Mesenchymal stem cell (in vitro differentiated cells and primary cell): Measurements from ENCODE around the gene PARD3.

Experiments
- DNase-seq: peaks from one replicate; pipeline ENCODE4 v3.0.0-alpha.2; 2013
- H2AFZ ChIP-seq: one replicate; pipeline ENCODE4 v1.6.1; 2013; ENCODE audit warnings: low read depth, mild to moderate bottlenecking, control low read depth, inconsistent platforms, low read length, moderate library complexity
- H2AK5ac ChIP-seq: 2 replicates; pipeline ENCODE4 v1.6.1; 2013; ENCODE audit warnings: low read length, moderate library complexity, mild to moderate bottlenecking, inconsistent platforms; ENCODE audit not compliant: severe bottlenecking
- H2BK120ac ChIP-seq: one replicate; pipeline ENCODE4 v1.6.1; 2013; ENCODE audit warnings: low read depth, mild to moderate bottlenecking, inconsistent platforms, low read length, moderate library complexity
- H2BK12ac ChIP-seq, 2 experiments: one replicate each; pipeline ENCODE4 v1.6.1; 2013; ENCODE audit warnings: inconsistent platforms in 2 of 2, low read length in 2 of 2, mild to moderate bottlenecking in 2 of 2, moderate library complexity in 2 of 2, control low read depth in 1 of 2
- H2BK15ac ChIP-seq: one replicate; pipeline ENCODE4 v1.6.1; 2013; ENCODE audit warnings: mild to moderate bottlenecking, low read depth, inconsistent platforms; ENCODE audit not compliant: poor library complexity, severe bottlenecking
- H2BK5ac ChIP-seq: 2 replicates; pipeline ENCODE4 v1.6.1; 2013; ENCODE audit warnings: low read depth, mild to moderate bottlenecking, low read length, control low read depth, inconsistent platforms; ENCODE audit not compliant: poor library complexity, severe bottlenecking
- H3K14ac ChIP-seq, 2 experiments: one replicate each; pipeline ENCODE4 v1.6.1; 2013; ENCODE audit warnings: inconsistent platforms in 2 of 2, low read length in 2 of 2, control low read depth in 1 of 2, mild to moderate bottlenecking in 1 of 2, moderate library complexity in 1 of 2
- H3K18ac ChIP-seq, 2 experiments: one replicate each; pipeline ENCODE4 v1.6.1; 2013; ENCODE audit warnings: inconsistent platforms in 2 of 2, low read length in 2 of 2, control low read depth in 1 of 2, low read depth in 1 of 2, mild to moderate bottlenecking in 1 of 2
- H3K23ac ChIP-seq, 2 experiments: one replicate each; pipeline ENCODE4 v1.6.1; 2013; ENCODE audit warnings: inconsistent platforms in 2 of 2, low read length in 2 of 2, mild to moderate bottlenecking in 2 of 2, moderate library complexity in 2 of 2, control low read depth in 1 of 2
- H3K27ac ChIP-seq: 2 replicates; pipeline ENCODE4 v1.5.1; 2013; ENCODE audit warnings: mild to moderate bottlenecking, moderate library complexity, low read length, control low read depth, inconsistent platforms; ENCODE audit not compliant: poor library complexity, severe bottlenecking
- H3K27me3 ChIP-seq, 2 experiments: 2 replicates each; pipeline versions ENCODE4 v1.6.1 to v1.7.0; 2013; ENCODE audit warnings: low read length in 2 of 2, mild to moderate bottlenecking in 2 of 2, moderate library complexity in 2 of 2, control low read depth in 1 of 2, inconsistent platforms in 1 of 2; ENCODE audit not compliant: control insufficient read depth in 1 of 2, insufficient read depth in 1 of 2
- H3K36me3 ChIP-seq, 2 experiments: 2 replicates each; pipeline versions ENCODE4 v1.6.1 to v1.7.0; 2013; ENCODE audit warnings: low read length in 2 of 2, control low read depth in 1 of 2, inconsistent platforms in 1 of 2, low read depth in 1 of 2, mild to moderate bottlenecking in 1 of 2; ENCODE audit not compliant: insufficient read depth in 2 of 2, control insufficient read depth in 1 of 2
- H3K4ac ChIP-seq, 2 experiments: one replicate each; pipeline ENCODE4 v1.6.1; 2013; ENCODE audit warnings: inconsistent platforms in 2 of 2, low read length in 2 of 2, mild to moderate bottlenecking in 2 of 2, moderate library complexity in 2 of 2, control low read depth in 1 of 2, low read depth in 1 of 2
- H3K4me1 ChIP-seq: 2 replicates; pipeline ENCODE4 v1.6.1; 2013; ENCODE audit warnings: low read depth, low read length, control low read depth; ENCODE audit not compliant: control insufficient read depth, insufficient read depth
- H3K4me2 ChIP-seq: 2 replicates; pipeline ENCODE4 v1.6.1; 2013; ENCODE audit warnings: low read length, mild to moderate bottlenecking, inconsistent platforms; ENCODE audit not compliant: poor library complexity, severe bottlenecking
- H3K4me3 ChIP-seq, 2 experiments: 2 replicates each; pipeline versions ENCODE4 v1.5.1 to v1.7.0; 2013; ENCODE audit warnings: low read length in 2 of 2, mild to moderate bottlenecking in 2 of 2, control low read depth in 1 of 2, low read depth in 1 of 2; ENCODE audit not compliant: insufficient read depth in 1 of 2
- H3K79me1 ChIP-seq: replicated peaks from 2 replicates; pipeline ENCODE4 v1.6.1; 2013; ENCODE audit warnings: mild to moderate bottlenecking, control low read depth, low read length, inconsistent platforms; ENCODE audit not compliant: poor library complexity, severe bottlenecking
- H3K9ac ChIP-seq: 2 replicates; pipeline ENCODE4 v1.7.0; 2013; ENCODE audit warnings: mild to moderate bottlenecking, low read length, moderate library complexity
- H3K9me3 ChIP-seq: 2 replicates; pipeline ENCODE4 v1.7.0; 2013; ENCODE audit warnings: mild to moderate bottlenecking, low read length; ENCODE audit not compliant: control insufficient read depth
- H4K8ac ChIP-seq: one replicate; pipeline ENCODE4 v1.6.1; 2013; ENCODE audit warnings: inconsistent platforms, mild to moderate bottlenecking, low read length, moderate library complexity
- H4K91ac ChIP-seq: one replicate; pipeline ENCODE4 v1.6.1; 2013; ENCODE audit warnings: mild to moderate bottlenecking, low read length, inconsistent platforms
- WGBS: methylation state at CpG from one replicate; pipeline ENCODE4 v1.1.7; 2013; ENCODE audit warnings: mixed read lengths; 5-methylcytosine and 5-hydroxymethylcytosine counted together

Gene PARD3

DNA sequence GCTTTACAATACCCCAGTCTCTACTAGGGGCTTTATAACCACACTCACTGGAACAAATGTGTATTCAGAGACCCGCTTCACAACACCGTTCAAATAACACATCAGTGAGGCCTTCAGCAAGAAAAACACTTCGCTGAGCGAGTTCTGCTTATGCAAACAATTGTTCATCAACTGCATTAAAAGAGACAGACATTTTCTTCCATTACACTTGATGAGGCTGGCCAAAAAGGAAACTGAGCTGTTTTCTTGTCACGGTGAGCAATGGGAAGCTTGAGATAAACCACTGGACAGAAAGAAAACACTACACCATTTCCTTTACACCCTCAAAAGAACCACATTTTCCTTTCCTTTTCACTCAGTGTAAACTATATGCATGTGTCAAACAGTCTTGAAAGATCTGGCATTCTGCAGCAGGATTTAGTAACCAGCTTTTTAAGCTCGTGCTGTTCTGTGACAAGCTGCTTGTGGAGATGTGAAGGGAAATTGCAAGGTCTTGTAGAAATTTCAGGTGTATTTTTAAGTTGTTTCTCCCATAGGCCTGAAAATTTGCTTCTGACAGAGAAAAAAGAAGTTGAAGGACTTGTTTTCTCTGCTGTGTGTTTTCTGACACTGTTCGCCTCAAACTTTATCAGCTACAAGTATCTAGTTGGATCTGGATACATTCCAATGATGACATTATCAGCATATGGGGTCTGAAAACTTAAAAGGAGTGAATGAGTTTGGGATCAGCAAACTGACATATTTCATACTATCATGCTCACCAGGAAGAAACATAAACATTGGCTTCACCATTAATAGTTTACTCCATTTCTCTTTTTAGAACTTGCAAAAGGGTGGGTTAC is 693.1 kb downstream of the PARD3 start:
- Histone ChIP-seq H4K8ac (no peak overlapping the region), H3K27me3 (no peaks in the 10 kb centered on the region), H3K4me1 (peaks cover 1% of the 10 kb centered on the region), H3K4me2 (no peak overlapping the region), H2AK5ac (no peak overlapping the region), H3K79me1 (peaks cover 7% of the 10 kb centered on the region), H4K91ac (no peak overlapping the region), H2BK120ac (no peak overlapping the region), H3K4me3 (no peak overlapping the region), H3K27ac (peak overlapping the region; percentile 25), H2BK15ac (no peak overlapping the region), H3K23ac (no peak overlapping the region), H3K18ac (no peak overlapping the region), H2BK12ac (peak overlapping the region in 1 of 2 experiments; percentile 1), H2BK5ac (no peak overlapping the region), H2AFZ (no peak overlapping the region), H3K9me3 (no peaks in the 10 kb centered on the region), H3K4ac (no peak overlapping the region), H3K9ac (no peak overlapping the region), H3K36me3 (peaks cover 0 to 20% of the 10 kb centered on the region in 2 experiments), H3K14ac (no peak overlapping the region)
- 26% methylated on average over 6 of the region's 7 CpGs for WGBS
- peak; percentile 73 for DNase-seq

DNA sequence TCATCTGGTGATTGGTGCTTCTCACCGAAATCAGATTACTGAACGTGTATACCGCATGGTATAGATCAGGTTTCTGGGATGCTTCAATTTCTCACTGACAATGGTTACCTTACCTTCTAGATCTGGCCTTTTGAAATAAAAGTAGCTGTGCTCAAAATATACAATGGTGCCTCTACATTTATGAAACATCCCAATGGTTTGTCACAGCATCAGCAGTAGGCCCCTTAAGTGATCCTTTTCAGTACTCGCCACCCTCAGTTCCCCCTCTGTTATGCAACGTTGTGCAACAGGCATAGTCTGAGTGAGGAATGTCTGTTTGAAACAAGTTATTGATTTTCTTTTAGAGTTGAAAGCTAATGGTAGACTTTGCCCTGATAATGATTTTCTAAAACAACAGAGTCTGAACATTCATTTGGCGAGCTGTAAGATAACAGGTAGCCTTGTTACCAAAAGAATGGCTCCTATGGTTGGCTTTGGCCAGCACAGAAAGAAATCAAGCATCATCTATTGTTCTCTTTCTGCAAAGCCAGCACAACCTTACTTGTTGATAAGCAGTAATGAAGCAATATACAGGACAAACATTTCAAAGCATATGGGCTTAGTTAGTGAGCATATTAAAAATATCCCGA is 693.9 kb downstream of the PARD3 start:
- no peak overlapping the region for H3K4me2 ChIP-seq
- no peak overlapping the region for H3K4me3 ChIP-seq
- no peak overlapping the region for H2BK15ac ChIP-seq
- peaks cover 7% of the 10 kb centered on the region for H3K79me1 ChIP-seq
- peaks cover 1% of the 10 kb centered on the region for H3K4me1 ChIP-seq
- no peak overlapping the region for H3K4ac ChIP-seq
- H3K27me3 ChIP-seq: no peaks in the 10 kb centered on the region
- H2BK12ac ChIP-seq: no peak overlapping the region
- H4K8ac ChIP-seq: no peak overlapping the region
- no peak for DNase-seq
- H2AFZ ChIP-seq: no peak overlapping the region
- no peak overlapping the region for H2BK5ac ChIP-seq
- H2AK5ac ChIP-seq: no peak overlapping the region
- WGBS: 94% methylated on average over 7 of the region's 7 CpGs
- no peak overlapping the region for H3K9ac ChIP-seq
- H2BK120ac ChIP-seq: no peak overlapping the region
- H4K91ac ChIP-seq: no peak overlapping the region
- peaks cover 0 to 23% of the 10 kb centered on the region in 2 experiments for H3K36me3 ChIP-seq
- no peak overlapping the region for H3K18ac ChIP-seq
- H3K23ac ChIP-seq: no peak overlapping the region
- H3K14ac ChIP-seq: no peak overlapping the region
- no peaks in the 10 kb centered on the region for H3K9me3 ChIP-seq
- H3K27ac ChIP-seq: no peak overlapping the region

DNA sequence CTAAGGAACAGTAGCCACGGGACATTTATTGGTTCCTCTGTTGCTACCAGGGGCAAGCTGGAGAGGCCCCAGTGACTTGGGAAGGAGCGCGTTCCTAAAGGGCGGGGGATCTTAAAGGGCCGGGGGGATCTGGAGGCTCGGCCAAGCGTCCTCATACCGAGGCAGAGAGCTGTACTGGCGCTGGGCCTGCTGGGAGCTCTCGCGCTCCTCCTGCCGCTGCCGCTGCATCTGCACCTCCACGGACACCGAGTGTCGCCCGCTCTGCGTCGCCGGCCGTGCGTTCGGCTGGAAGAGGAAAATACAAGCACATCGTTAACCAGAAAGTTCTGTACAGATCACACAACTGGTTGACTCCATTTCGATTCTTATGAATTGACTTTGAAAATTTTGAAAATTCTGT is 695.6 kb downstream of the PARD3 start:
- peak overlapping the region in 1 of 2 experiments; percentile 29 for H2BK12ac ChIP-seq
- H3K4me2 ChIP-seq: no peak overlapping the region
- no peak overlapping the region for H3K23ac ChIP-seq
- no peak overlapping the region for H3K4me3 ChIP-seq
- H2BK120ac ChIP-seq: no peak overlapping the region
- H2BK15ac ChIP-seq: no peak overlapping the region
- H3K27ac ChIP-seq: no peak overlapping the region
- H3K9me3 ChIP-seq: no peaks in the 10 kb centered on the region
- H3K4me1 ChIP-seq: no peaks in the 10 kb centered on the region
- H3K36me3 ChIP-seq: peaks cover 0 to 26% of the 10 kb centered on the region in 2 experiments
- H3K4ac ChIP-seq: no peak overlapping the region
- peak overlapping the region; percentile 0 for H4K91ac ChIP-seq
- H3K18ac ChIP-seq: peak overlapping the region in 1 of 2 experiments; percentile 46
- H4K8ac ChIP-seq: no peak overlapping the region
- H2AK5ac ChIP-seq: no peak overlapping the region
- no peak overlapping the region for H2BK5ac ChIP-seq
- no peaks in the 10 kb centered on the region for H3K27me3 ChIP-seq
- H3K79me1 ChIP-seq: peaks cover 10% of the 10 kb centered on the region
- no peak overlapping the region for H3K9ac ChIP-seq
- no peak for DNase-seq
- H2AFZ ChIP-seq: no peak overlapping the region
- 99% methylated on average over 24 of the region's 25 CpGs for WGBS
- H3K14ac ChIP-seq: no peak overlapping the region

DNA sequence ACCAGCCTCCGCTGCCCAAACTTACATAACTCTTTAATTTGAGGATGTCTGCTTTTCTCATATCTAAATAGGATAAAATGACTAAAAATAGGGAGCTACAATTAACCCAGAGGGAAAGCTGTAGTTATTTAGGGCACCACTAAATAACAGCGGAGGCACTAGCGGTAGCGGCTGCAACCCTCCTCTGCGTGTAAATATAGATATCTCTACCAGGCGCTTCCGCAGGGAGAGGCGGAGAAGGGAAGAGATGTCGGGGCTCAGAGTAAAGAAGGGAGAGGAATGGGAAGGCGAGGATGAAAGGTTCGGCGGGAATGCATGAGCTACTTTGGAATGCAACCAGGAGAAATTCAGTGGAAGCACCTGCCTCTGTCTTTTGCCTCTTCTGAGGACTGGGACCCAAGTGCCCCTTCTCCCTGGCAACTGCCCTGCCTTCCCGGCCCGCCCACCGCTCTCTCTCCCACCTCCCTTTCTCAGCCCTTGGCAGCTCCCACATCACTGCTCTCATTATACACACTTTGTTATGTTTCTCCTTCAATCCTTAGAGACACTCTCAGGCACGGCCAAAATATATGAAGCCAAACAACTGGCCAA is 698.3 kb downstream of the PARD3 start:
- H3K27me3 ChIP-seq: no peaks in the 10 kb centered on the region
- H3K4me1 ChIP-seq: no peaks in the 10 kb centered on the region
- H3K4ac ChIP-seq: peak overlapping the region in 1 of 2 experiments; percentile 20
- H3K27ac ChIP-seq: no peak overlapping the region
- H2AK5ac ChIP-seq: no peak overlapping the region
- no peak overlapping the region for H3K14ac ChIP-seq
- H2BK12ac ChIP-seq: peak overlapping the region in 1 of 2 experiments; percentile 65
- H2BK15ac ChIP-seq: no peak overlapping the region
- H3K18ac ChIP-seq: peak overlapping the region; percentile 44 to 80
- H3K79me1 ChIP-seq: peaks cover 9% of the 10 kb centered on the region
- no peak overlapping the region for H3K4me2 ChIP-seq
- DNase-seq: no peak
- no peak overlapping the region for H2AFZ ChIP-seq
- no peaks in the 10 kb centered on the region for H3K9me3 ChIP-seq
- H3K9ac ChIP-seq: peak overlapping the region; percentile 32
- peak overlapping the region in 1 of 2 experiments; percentile 28 for H3K4me3 ChIP-seq
- no peak overlapping the region for H3K23ac ChIP-seq
- H3K36me3 ChIP-seq: peaks cover 0 to 26% of the 10 kb centered on the region in 2 experiments
- WGBS: 70% methylated on average over 15 of the region's 16 CpGs
- no peak overlapping the region for H2BK120ac ChIP-seq
- peak overlapping the region; percentile 45 for H4K8ac ChIP-seq
- peak overlapping the region; percentile 70 for H4K91ac ChIP-seq
- H2BK5ac ChIP-seq: no peak overlapping the region
